ENCODE data around the gene RANBP3.

Gene RANBP3

DNA sequence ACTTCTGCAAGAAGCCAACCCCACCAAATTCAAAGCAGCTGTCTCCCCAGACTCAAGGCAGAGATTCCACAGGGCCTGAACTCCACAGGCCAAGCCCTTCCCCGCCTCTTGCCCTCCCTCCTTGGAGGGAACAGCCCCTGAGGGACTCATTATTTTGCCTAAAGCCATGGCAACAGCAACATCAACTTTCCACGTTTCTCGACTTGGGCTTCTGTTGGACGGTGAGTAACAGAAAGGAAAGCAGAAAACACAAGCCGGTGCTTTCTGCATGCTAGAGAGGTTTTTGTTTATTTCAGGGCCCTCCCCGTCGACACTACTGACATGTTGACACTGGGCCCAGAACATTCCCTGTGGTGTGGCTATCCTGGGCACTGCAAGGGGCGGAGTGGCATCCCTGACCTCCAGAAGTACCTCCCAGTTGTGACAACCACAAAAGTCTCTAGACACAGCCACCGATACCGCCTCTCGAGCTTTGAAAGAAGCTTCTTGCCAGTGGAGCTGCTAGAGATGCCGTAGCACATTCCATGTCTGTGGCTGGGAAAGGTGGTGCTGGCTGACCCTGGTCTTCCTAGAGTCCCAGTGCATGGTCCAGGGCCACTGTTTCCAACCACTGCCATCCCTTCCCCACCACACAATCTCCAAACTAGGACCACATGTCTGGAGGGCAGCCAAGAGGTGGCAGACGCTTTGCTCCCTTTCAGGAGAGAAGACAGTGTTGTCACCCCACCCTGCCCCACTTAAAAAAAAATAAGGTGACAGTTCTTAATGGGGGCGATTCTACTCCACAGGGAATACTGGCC is 51.1 kb downstream of the RANBP3 start:
- no peak for DNase-seq (ENCODE audit: low spot score)

DNA sequence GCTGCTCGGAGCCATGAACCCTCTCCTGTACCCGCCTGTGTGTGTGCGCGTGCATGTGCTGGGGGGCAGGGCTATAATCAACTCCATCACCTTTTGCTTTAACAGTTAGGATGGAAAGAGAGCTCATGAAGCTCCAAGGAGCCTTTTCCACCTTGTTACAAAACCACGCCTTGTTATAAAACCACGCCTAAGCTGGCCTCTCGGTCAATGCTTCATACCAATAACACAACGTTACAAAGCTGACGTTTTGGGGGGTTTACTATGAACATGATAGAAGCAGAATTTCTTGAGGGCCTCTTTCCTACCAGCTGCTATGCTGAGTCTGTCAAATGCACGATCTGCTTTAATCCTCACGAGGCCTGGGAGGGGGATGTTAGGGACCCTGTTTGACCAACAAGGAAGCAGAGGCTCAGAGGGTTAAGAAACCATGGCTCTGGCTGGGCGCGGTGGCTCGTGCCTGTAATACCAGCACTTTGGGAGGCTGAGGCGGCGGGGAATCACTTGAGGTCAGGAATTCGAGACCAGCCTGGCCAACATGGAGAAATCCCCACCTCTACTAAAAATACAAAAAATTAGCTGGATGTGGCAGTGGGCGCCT is 52.0 kb downstream of the RANBP3 start:
- DNase-seq (ENCODE audit: low spot score) = no peak

DNA sequence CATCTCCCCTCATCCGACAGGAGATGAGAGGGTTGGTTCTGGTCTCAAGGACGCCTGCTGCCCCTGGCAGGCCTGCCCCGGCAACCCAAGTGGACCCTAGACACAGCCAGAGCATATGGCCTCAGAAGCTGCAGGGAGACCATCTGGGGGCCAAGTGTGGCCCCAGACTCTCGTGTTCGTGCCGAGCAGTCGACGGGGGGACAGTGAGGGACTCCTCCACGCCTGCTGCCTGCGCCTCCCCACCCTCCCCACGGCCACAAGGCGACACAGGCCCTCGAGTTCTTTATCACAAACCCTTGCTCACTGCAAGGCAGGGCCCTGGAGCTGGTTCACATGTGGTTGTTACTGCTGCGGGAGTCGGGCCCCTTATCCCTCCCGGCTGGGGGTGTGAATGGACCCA is 54.6 kb downstream of the RANBP3 start:
- no peak for DNase-seq (ENCODE audit: low spot score)

DNA sequence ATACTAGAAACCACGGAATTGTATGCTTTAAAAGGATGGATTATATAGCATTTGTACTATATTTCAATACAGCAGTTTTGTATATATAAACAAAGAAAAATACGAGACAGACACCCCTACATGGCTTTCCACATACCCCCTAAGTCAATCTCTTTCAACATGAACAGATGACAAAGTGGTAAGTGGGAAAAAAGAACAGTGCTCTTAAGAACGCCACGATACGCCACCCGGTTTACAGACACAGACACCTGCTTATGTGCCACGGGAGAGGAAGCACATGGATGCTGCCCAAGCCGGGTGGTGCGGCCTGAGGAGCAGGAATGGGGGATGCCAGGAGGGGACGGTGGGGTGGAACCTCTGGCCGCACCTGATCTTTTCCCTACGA is 55.8 kb downstream of the RANBP3 start:
- no peak for DNase-seq (ENCODE audit: low spot score)

DNA sequence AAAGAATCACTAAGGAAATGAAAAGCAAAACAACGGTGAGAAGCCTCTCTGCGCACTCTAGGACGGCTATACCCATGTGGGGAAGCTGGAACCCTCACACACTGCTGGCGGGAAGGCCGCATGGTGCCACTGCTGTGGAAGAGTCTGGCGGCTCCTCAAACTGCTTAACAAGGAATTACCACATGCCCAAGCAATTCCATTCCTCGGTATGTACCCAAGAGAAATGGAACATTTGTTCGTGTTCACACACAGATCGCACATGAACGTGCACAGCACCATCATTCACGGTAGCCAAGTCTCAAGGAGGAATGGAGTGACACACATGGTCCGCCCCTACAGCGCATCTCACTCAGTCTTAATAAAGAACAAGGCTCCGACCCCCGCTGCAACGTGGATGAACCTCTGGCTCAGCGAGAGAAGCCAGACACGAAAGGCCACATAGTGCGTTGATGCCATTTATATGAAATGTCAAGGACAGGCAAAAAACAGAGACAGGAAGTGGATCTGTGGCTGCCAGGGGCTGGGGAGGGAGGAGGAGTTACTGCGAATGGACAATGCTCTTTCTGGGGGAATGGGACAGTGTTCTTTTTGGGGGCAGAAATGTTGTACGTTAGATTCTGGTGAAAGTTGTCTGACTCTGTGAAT is 56.3 kb downstream of the RANBP3 start:
- no peak for DNase-seq (ENCODE audit: low spot score)

DNA sequence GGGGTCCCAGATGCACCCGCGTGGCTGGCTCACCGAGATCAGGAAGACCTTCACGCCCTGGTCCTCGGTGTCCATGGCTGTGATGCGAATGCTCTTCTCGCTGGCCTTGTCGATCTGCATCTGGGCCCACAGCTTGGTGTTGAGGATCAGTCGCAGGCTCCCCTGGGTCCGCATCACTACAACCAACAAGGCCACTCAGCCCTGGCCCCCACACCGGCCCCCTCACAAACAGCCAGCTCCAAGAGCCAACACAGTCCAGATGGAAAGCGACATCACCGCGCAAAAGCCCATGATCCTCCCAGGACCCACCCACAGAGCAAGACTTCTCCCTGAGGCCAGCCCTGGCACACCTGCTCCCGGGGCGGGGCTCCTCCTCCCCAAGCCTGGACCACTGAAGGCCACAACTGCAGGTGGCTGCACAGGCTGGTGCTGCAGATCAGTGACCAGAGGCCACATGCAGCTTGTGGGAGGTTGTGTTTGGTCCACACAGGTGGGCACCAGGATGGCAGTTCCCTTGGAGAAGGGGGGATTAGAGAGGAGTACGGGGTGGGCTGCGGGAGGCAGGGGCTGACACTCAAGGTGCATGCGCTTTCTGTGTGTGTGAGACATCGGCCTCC is 59.4 kb downstream of the RANBP3 start:
- no peak for DNase-seq (ENCODE audit: low spot score)

DNA sequence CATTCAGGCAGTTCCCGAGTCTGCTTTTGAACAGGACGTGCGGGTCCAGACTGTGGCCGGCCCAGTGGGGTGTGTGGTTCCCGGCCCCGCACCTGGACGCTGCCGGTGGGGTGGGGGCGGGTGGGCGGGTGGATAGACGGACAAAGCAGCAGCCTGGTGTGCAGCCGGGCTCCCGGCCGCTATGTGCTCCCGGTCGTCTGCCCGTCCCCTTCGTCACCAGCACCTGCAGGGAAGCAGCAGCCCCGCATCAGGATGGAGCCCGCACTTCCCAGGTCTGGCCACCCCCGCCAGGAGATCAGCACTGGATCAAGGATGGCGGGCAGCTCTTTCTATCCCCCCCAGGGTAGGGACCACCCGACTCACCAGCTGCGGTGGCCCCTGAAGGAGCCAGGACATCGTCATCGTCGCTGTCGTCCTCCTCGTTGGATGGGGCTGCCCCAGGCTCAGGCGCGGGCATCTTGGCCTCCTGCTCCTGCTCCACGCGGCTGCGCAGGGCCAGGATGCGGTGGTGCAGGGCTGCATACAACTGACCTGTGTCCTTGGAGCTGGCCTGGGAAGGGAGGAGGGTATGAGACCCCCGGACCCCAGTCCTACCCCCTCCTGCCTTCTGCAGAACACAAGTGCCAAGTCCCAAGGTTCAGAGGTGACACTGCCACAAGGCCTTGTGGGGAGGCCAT is 60.4 kb downstream of the RANBP3 start:
- no peak for DNase-seq (ENCODE audit: low spot score)

DNA sequence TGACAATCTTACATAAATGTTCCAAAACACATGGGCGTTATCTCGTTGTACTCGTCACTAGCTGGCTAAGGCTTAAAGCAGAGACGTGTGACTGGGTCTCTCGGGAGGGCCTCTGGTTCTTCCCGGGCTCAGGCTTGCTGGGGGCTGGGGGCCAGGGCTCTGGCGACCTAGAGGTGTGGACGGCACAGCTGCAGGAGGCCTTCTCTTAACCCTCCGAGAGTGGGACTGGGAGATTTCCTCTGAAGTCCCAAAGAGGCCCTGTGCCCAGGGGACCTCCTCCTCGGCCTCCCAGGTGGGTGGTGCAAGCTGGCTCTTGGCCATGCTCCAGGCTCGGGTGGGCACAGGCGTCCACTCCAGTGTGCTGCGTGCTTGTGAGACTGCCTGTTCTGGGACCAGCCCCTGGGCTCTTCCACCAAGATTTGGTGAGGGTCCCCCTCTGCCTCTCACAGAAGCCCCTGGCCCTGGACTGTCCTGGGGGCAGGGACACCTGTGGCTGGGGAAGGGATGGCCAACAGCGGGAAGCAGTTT is 61.7 kb downstream of the RANBP3 start:
- no peak for DNase-seq (ENCODE audit: low spot score)

DNA sequence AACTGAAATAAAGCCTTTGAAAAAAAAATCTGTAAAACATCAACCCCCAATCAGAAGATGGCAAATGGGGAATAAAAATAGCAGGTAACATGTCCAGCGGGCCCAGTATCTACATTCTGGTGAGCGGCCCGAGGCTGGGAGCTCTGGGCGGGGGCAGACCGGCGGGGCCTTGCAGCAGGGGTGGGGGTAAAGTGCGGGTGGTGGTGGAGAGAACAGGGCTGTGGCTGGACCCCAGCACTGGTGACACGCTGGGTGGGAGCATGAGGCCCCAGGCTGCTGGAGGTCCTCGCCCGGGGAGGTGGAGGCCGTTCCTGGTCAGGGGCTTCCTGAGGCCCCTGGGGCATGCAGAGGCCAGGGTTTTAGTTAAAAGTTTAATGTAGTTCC is 62.2 kb downstream of the RANBP3 start:
- DNase-seq (ENCODE audit: low spot score) = no peak

DNA sequence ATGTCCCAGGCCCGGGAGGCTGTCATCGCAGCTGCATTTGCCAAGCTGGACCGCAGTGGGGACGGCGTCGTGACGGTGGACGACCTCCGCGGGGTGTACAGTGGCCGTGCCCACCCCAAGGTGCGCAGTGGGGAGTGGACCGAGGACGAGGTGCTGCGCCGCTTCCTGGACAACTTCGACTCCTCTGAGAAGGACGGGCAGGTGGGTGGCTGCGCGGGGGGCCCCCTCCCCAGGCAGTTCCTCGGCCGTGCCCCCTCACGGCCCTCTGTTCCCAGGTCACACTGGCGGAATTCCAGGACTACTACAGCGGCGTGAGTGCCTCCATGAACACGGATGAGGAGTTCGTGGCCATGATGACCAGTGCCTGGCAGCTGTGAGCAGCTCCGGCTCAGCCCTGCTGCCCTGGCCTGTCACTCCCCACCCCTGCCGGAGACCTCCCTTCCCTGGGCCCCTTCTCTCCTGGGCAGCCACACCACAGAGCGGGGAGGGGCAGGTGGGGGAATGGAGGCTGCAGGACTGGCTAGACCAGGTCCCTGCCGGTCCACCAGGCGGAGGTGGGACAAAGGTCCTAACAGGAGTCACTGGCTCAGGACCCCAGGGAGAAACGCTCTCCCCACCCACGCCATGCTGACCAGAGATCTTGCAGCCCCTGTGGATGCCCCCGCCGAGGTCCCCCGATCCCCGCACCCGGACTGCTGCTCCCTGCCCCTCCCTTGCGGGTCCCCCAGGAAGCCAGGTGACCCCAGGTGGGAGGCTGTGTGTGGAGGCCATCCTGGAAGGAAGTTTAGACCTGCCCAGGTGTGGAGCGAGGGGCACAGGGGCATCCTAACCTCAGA is 62.8 kb downstream of the RANBP3 start:
- DNase-seq (ENCODE audit: low spot score) = no peak

DNA sequence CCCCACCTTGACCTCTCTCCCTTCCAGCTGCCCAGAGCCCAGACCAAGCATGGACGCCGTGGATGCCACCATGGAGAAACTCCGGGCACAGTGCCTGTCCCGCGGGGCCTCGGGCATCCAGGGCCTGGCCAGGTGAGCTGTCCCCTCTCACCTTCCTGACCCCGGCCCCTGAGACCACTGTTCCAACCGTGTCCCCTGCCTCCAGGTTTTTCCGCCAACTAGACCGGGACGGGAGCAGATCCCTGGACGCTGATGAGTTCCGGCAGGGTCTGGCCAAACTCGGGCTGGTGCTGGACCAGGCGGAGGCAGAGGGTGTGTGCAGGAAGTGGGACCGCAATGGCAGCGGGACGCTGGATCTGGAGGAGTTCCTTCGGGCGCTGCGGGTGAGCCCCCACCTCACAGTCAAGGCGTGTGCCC is 63.6 kb downstream of the RANBP3 start:
- DNase-seq (ENCODE audit: low spot score) = no peak

DNA sequence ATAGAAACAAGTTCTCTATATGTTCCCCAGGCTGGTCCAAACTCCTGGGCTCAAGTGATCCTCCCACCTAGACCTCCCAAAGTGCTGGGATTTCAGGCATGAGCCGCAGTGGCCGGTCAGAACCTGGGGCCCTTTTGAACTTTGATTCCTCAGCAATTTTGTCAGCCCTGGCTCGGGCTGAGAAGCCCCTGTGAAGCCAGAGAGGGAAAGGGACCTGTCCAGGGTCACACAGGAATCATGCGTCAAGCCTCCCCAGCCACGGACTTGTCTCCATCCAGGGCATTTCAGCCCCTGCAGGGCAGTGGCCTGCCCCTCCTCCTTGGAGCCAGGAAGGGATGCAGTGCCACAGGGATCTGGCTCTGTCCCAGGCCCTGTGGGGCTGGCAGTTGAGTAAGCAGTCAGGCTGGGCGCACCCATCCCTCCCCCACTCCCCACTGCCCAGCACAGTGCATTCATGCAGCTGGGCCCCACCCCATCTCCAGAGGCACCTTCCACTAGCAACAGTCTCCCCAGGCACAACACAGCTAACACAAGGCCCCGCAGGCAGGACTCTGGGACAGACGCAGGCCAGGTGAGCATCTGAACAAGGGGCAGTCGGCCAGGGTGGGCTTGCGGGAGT is 64.1 kb downstream of the RANBP3 start, which contains the start of gene CAPS:
TSS of gene CAPS (plus strand) at position 516 of the 619 bp plus-strand sequence. CDS start 153 bp downstream, outside the sequence.
- no peak for DNase-seq (ENCODE audit: low spot score)

DNA sequence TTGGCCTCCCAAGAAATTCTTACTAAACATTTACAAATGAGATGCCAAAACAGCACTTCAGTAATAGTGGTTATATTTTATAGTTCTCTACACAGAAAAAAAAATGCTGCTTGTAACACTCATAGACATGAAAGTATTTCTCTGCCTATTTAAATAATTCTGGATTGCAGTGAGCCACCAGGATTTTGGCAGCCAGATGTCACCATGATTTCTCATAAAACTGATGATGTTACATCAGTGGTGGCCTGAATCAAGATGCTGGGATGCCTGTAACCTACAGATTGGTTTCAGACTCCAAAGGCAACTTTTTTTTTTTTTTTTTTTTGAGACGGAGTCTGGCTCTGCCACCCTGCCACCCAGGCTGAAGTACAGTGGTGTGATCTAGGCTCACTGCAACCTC is 66.6 kb downstream of the RANBP3 start:
- no peak for DNase-seq (ENCODE audit: low spot score)

DNA sequence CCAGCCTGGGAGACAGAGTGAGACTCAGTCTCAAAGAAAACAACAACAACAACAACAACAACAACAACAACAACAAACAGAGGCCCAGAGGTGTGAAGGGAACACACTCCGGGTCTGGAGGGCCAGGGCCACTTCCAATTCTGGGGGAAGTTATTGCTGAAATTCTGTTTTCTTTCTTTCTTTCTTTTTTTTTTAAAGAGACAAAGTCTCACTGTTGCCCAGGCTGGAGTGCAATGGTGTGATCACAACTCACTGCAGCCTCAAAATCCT is 67.4 kb downstream of the RANBP3 start:
- DNase-seq (ENCODE audit: low spot score) = no peak

DNA sequence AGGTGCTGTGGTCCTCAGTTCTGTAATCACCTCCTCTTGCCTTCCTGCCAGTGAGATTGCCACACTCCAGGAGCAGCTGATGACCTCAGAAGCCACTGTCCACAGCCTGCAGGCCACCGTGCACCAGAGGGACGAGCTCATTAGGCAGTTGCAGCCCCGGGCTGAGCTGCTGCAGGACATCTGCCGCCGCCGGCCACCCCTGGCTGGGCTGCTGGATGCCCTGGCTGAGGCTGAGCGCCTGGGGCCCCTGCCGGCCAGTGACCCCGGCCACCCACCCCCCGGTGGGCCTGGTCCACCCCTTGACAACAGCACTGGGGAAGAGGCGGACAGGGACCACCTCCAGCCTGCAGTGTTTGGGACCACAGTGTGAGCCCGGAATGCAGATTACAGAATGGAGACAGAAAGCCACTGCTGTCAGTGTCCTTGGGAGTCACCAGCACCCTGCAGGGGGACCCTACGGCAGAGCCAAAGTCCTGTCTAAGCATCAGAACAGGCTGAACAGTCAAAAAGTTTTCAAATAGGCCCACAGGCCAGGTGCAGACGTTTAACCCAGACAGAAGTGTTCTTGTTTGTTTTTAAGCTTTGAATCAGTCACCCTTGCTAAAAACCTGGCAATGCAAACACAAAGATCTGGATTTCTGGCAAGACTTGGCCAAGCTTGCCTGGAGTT is 69.0 kb downstream of the RANBP3 start:
- DNase-seq (ENCODE audit: low spot score) = no peak

DNA sequence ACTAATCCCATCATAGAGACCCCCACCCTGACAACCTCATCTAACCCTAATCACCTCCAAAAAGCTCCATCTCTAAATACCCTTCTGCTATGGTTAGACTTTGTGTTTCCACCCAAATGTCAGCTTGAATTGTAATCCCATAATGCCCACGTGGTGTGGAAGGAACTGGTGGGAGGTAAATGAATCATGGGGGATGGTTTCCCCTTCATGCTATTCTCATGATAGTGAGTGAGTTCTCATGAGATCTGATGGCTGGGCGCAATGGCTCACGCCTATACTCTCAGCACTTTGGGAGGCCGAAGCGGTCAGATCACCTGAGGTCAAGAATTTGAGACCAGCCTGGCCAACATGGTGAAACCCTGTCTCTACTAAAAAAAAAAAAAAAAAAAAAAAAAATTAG is 70.7 kb downstream of the RANBP3 start:
- no peak for DNase-seq (ENCODE audit: low spot score)

DNA sequence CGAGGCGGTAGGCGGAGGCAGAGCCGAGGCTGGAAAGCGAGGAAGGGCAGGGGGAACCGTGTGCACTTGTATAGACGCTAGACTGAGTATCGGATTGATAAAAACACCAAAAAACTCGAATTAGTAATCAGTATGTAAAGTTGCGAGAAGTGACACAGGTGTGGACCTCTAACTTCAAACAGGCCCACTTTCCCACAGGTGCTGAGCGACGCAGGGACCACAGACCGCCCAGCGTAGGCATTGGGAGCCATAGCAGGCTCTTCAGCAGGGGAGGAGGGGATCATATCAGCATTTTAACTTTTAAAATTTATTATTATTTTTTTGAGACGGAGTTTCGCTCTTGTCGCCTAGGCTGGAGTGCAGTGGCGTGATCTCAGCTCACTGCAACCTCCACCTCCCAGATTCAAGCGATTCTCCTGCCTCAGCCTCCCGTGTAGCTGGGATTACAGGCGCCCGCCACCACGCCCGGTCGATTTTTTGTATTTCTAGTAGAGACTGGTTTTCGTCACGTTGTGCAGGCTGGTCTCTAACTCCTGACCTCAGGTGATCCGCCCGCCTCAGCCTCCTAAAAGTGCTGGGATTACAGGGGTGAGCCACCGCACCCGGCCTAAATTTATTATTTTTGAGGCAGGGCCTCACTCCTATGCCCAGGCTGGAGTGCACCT is 72.7 kb downstream of the RANBP3 start:
- DNase-seq (ENCODE audit: low spot score) = no peak

DNA sequence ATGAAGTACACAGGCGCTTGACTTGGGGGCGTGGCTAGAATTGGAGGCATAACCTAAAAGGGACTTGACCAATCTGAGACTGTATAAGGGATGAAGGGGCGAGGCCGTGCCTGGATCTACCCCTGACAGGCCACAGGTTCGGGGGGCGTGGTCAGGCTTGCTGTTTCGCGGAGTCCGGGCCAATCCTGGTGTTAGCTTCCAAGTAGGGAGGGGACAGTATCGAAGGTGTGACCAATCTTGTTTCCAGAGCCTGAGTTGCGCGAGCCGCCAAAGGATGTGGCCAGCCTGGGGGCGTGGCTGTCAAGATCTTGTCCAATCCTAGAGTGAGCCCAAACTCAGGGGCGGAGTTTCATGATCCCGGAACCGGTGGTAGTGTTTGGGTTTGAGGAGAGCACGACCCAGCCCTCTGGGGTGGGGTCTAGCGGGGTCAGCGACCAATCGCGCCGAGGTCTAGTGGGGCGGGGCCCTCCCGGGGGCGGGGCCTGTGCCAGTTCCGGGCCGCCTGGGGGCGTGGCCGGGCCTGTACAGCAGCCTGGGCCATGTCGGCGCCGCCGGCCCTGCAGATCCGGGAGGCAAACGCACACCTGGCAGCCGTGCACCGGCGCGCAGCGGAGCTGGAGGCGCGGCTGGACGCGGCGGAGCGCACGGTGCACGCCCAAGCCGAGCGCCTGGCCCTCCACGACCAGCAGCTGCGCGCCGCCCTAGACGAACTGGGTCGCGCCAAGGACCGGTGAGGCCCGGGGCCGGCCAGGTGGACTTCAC is 73.4 kb downstream of the RANBP3 start, which contains the start of gene VMAC:
TSS of gene VMAC (plus strand) at position 521 of the 762 bp plus-strand sequence. CDS start at position 540, 19 bp downstream.
- peak; percentile 99 for DNase-seq (ENCODE audit: low spot score)

Measured in ecto neural progenitor cell (in vitro differentiated cells).